ENCODE results near the gene ARHGAP29. TPM values are rescaled to one million over a fixed set of nuclear protein-coding genes. Genes with fewer than 3 reads are reported as not detected.

Gene ARHGAP29, protein sequence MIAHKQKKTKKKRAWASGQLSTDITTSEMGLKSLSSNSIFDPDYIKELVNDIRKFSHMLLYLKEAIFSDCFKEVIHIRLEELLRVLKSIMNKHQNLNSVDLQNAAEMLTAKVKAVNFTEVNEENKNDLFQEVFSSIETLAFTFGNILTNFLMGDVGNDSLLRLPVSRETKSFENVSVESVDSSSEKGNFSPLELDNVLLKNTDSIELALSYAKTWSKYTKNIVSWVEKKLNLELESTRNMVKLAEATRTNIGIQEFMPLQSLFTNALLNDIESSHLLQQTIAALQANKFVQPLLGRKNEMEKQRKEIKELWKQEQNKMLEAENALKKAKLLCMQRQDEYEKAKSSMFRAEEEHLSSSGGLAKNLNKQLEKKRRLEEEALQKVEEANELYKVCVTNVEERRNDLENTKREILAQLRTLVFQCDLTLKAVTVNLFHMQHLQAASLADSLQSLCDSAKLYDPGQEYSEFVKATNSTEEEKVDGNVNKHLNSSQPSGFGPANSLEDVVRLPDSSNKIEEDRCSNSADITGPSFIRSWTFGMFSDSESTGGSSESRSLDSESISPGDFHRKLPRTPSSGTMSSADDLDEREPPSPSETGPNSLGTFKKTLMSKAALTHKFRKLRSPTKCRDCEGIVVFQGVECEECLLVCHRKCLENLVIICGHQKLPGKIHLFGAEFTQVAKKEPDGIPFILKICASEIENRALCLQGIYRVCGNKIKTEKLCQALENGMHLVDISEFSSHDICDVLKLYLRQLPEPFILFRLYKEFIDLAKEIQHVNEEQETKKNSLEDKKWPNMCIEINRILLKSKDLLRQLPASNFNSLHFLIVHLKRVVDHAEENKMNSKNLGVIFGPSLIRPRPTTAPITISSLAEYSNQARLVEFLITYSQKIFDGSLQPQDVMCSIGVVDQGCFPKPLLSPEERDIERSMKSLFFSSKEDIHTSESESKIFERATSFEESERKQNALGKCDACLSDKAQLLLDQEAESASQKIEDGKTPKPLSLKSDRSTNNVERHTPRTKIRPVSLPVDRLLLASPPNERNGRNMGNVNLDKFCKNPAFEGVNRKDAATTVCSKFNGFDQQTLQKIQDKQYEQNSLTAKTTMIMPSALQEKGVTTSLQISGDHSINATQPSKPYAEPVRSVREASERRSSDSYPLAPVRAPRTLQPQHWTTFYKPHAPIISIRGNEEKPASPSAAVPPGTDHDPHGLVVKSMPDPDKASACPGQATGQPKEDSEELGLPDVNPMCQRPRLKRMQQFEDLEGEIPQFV
- 122 and 130 TPM in 2 replicates for polyA plus RNA-seq (2013)

DNA sequence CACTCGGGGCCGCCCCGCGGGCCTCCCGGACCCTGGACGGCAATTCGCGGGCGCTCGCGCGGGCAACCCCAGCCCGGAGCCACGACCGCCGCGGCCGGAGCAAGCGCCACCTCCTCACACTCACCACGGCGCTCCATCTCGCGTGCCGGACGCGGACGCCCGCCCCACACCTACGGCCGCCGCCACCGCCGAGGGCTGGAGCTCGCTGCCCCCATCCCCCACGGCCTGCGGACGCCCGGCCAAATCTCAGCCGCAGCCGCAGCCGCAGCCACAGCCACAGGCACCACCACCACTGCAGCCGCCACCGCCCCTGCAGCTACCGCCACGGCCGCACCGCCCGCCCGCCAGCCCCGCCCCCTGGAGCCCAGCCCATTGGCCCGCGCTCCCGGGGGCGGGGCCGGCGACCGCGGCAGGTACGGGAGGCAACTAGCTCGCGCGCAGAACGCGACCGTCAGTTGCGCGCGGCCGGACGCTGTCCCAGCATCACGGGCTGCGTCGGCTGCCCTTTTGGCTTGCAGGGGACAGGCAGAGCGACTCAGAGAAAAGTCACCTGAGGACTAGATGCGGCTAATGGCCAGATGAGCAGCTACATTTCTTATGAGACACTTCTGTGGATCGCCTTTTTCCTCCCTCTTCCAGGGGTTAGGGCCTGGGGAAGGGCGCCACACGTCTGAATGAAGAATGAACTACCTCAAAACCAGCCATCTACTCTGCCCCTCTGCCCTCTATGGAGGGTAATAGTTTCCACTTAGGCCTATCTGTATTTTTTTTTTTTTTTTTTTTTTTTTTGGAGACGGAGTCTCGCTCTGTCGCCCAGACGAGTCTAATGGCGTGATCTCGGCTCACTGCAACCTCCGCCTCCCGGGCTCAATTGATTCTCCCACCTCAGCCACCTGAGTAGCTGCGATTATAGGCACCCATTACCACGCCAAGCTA is at the start of gene ARHGAP29:
Gene ARHGAP29 (minus strand): TSS at position 294 of the 936 bp plus-strand sequence. CDS start 5,973 bp downstream, outside the sequence.
- Histone ChIP-seq H3K4me1 (ENCODE audit: control insufficient read depth in 1 of 2, insufficient read depth in 2 of 2, low read length in 2 of 2) (peaks cover 2 to 8% of the 10 kb centered on the region in 2 experiments), H4K12ac (ENCODE audit: low read depth, low read length) (peak within 1 kb of the TSS; percentile 67), H3K79me1 (ENCODE audit: low read length) (peaks cover 14% of the 10 kb centered on the region), H2AK5ac (ENCODE audit: low read length) (peak within 1 kb of the TSS; percentile 49), H3K79me2 (ENCODE audit: control insufficient read depth, insufficient read depth, low read length, poor library complexity) (peaks cover 28% of the 10 kb centered on the region), H4K8ac (ENCODE audit: low read depth, low read length) (peak within 1 kb of the TSS; percentile 70), H3K27ac (ENCODE audit: low read depth, low read length) (peak within 1 kb of the TSS; percentile 82), H4K91ac (ENCODE audit: low read depth, low read length) (peak within 1 kb of the TSS; percentile 84), H3K9me3 (ENCODE audit: insufficient read depth, low read depth, low read length) (no peaks in the 10 kb centered on the region), H2AFZ (ENCODE audit: insufficient read depth, low read length, poor library complexity) (peak within 1 kb of the TSS; percentile 31), H2BK12ac (ENCODE audit: low read length) (peak within 1 kb of the TSS; percentile 12), H2BK5ac (ENCODE audit: low read depth, low read length, poor library complexity) (peak within 1 kb of the TSS; percentile 88), H3K9ac (ENCODE audit: low read length) (peak within 1 kb of the TSS; percentile 97), H3K14ac (ENCODE audit: low read length) (peak within 1 kb of the TSS; percentile 96), H3K4me3 (ENCODE audit: low read depth, low read length) (peak within 1 kb of the TSS; percentile 97), H3K23ac (ENCODE audit: low read length) (no peak within 1 kb of the TSS), H3K27me3 (ENCODE audit: insufficient read depth, low read length) (no peaks in the 10 kb centered on the region), H3K4ac (ENCODE audit: low read depth, low read length) (peak within 1 kb of the TSS; percentile 99), H3K36me3 (ENCODE audit: control insufficient read depth in 1 of 2, insufficient read depth in 2 of 2, low read length in 2 of 2) (no peaks in the 10 kb centered on the region), H3K4me2 (ENCODE audit: low read length) (peak within 1 kb of the TSS; percentile 66), H2BK120ac (ENCODE audit: insufficient read depth, low read length, poor library complexity) (peak within 1 kb of the TSS; percentile 86), H3K18ac (ENCODE audit: low read length) (peak within 1 kb of the TSS; percentile 96)
- no CpG with 5 or more reads among the region's 88 CpGs for WGBS (ENCODE audit: extremely low coverage, insufficient coverage, insufficient read length)
- peak; percentile 80 to 91 for DNase-seq

DNA sequence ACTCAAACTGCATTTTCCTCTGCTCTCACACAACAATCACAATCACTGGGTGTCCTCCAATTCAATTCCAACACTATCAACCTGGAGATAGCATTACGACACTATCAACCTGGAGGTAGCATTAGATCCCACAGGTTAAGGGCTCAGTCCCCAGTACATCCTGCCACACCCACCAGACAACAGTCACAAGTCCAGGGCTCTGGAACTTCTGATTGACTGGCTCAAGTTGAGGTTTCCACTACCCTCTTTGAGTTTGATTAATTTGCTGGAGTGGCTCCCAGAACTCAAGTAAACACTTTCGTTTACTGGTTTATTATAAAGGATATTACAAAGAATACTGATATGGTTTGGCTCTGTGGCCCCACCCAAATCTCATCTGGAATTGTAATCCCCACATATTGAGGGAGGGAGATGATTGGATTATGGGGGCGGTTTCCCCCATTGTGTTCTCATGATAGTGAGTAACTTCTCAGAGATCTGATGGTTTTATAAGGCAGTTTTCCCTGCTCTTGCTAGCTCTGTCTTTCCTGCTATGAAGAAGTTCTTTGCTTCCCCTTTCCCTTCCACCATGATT is 49.6 kb upstream of the ARHGAP29 start:
- DNase-seq = no peak
- Histone ChIP-seq H2BK120ac (ENCODE audit: insufficient read depth, low read length, poor library complexity) (no peak overlapping the region), H3K36me3 (ENCODE audit: control insufficient read depth in 1 of 2, insufficient read depth in 2 of 2, low read length in 2 of 2) (no peaks in the 10 kb centered on the region), H3K4me2 (ENCODE audit: low read length) (no peak overlapping the region), H3K4ac (ENCODE audit: low read depth, low read length) (no peak overlapping the region), H2AFZ (ENCODE audit: insufficient read depth, low read length, poor library complexity) (no peak overlapping the region), H2BK5ac (ENCODE audit: low read depth, low read length, poor library complexity) (no peak overlapping the region), H3K27me3 (ENCODE audit: insufficient read depth, low read length) (no peaks in the 10 kb centered on the region), H2AK5ac (ENCODE audit: low read length) (no peak overlapping the region), H3K4me3 (ENCODE audit: low read depth, low read length) (no peak overlapping the region), H4K12ac (ENCODE audit: low read depth, low read length) (no peak overlapping the region), H2BK12ac (ENCODE audit: low read length) (no peak overlapping the region), H3K27ac (ENCODE audit: low read depth, low read length) (no peak overlapping the region), H3K9ac (ENCODE audit: low read length) (no peak overlapping the region), H3K79me1 (ENCODE audit: low read length) (no peaks in the 10 kb centered on the region), H3K23ac (ENCODE audit: low read length) (no peak overlapping the region), H3K18ac (ENCODE audit: low read length) (no peak overlapping the region), H4K91ac (ENCODE audit: low read depth, low read length) (no peak overlapping the region), H3K4me1 (ENCODE audit: control insufficient read depth in 1 of 2, insufficient read depth in 2 of 2, low read length in 2 of 2) (no peaks in the 10 kb centered on the region), H3K14ac (ENCODE audit: low read length) (no peak overlapping the region), H3K9me3 (ENCODE audit: insufficient read depth, low read depth, low read length) (no peaks in the 10 kb centered on the region), H3K79me2 (ENCODE audit: control insufficient read depth, insufficient read depth, low read length, poor library complexity) (no peaks in the 10 kb centered on the region), H4K8ac (ENCODE audit: low read depth, low read length) (no peak overlapping the region)
- no CpG with 5 or more reads among the region's 3 CpGs for WGBS (ENCODE audit: extremely low coverage, insufficient coverage, insufficient read length)

DNA sequence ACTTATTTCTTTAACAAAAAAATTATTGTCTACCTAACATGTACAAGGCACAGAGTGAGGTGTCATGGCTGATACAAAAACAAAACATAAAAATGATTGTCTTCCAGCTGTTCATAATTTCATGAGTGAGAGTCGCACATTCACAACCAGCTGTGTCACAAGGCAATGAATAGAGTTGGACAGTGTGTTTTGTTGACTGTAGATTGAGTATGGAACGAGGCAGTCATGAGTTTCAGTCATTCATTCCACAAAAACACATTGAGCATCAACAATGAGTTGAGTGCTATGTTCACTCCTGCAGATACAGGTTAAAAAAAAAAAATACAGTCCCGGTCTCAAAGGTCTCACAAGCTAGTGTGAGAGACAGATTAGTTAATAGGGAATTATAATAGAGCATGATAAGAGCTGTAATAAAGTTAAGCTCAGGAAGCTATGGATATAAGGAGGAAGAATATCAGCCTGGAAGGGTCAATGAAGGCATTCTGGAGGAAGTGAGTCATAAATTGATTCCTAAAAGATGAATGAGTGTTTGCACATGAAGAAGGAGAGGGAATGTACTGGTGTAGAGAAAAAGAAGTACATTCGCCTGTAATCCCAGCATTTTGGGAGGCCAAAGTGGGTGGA is 47.8 kb upstream of the ARHGAP29 start:
- no peaks in the 10 kb centered on the region for H3K4me1 ChIP-seq (ENCODE audit: control insufficient read depth in 1 of 2, insufficient read depth in 2 of 2, low read length in 2 of 2)
- H3K14ac ChIP-seq (ENCODE audit: low read length) = no peak overlapping the region
- no peak overlapping the region for H2AK5ac ChIP-seq (ENCODE audit: low read length)
- no peak overlapping the region for H4K8ac ChIP-seq (ENCODE audit: low read depth, low read length)
- no peak overlapping the region for H3K4me3 ChIP-seq (ENCODE audit: low read depth, low read length)
- no peak for DNase-seq
- H3K36me3 ChIP-seq (ENCODE audit: control insufficient read depth in 1 of 2, insufficient read depth in 2 of 2, low read length in 2 of 2) = no peaks in the 10 kb centered on the region
- H3K27me3 ChIP-seq (ENCODE audit: insufficient read depth, low read length) = no peaks in the 10 kb centered on the region
- no peak overlapping the region for H3K4me2 ChIP-seq (ENCODE audit: low read length)
- no peak overlapping the region for H3K18ac ChIP-seq (ENCODE audit: low read length)
- no CpG with 5 or more reads among the region's 4 CpGs for whole genome bisulfite sequencing (ENCODE audit: extremely low coverage, insufficient coverage, insufficient read length)
- H2BK12ac ChIP-seq (ENCODE audit: low read length) = no peak overlapping the region
- H4K12ac ChIP-seq (ENCODE audit: low read depth, low read length) = no peak overlapping the region
- H3K79me2 ChIP-seq (ENCODE audit: control insufficient read depth, insufficient read depth, low read length, poor library complexity) = no peaks in the 10 kb centered on the region
- no peak overlapping the region for H2BK120ac ChIP-seq (ENCODE audit: insufficient read depth, low read length, poor library complexity)
- no peak overlapping the region for H2BK5ac ChIP-seq (ENCODE audit: low read depth, low read length, poor library complexity)
- no peak overlapping the region for H2AFZ ChIP-seq (ENCODE audit: insufficient read depth, low read length, poor library complexity)
- H3K23ac ChIP-seq (ENCODE audit: low read length) = no peak overlapping the region
- H3K79me1 ChIP-seq (ENCODE audit: low read length) = no peaks in the 10 kb centered on the region
- no peak overlapping the region for H4K91ac ChIP-seq (ENCODE audit: low read depth, low read length)
- H3K9ac ChIP-seq (ENCODE audit: low read length) = no peak overlapping the region
- no peak overlapping the region for H3K4ac ChIP-seq (ENCODE audit: low read depth, low read length)
- H3K27ac ChIP-seq (ENCODE audit: low read depth, low read length) = no peak overlapping the region
- H3K9me3 ChIP-seq (ENCODE audit: insufficient read depth, low read depth, low read length) = no peaks in the 10 kb centered on the region
